Aorta (tissue), 5 donors: ENCODE measurements around the gene RASGRF2. TPM values are rescaled to one million over a fixed set of nuclear protein-coding genes. Genes with fewer than 3 reads are reported as not detected.

Experiments
- ATAC-seq: fragments of 200-7000 bp; cut with Tn5 transposase; one replicate; pipeline ENCODE4 v1.9.1; 2022; ENCODE audit warnings: moderate library complexity; ENCODE audit not compliant: low FRiP score
- DNase-seq, 2 donors: peaks; one replicate each; pipeline ENCODE4 v3.0.0-alpha.2; 2020
- H3K27ac ChIP-seq, 2 donors: one replicate each; pipeline ENCODE4 v1.5.1; 2013; ENCODE audit warnings: low read length in 2 of 2, mild to moderate bottlenecking in 2 of 2, moderate library complexity in 2 of 2, control low read depth in 1 of 2, inconsistent platforms in 1 of 2, low read depth in 1 of 2
- H3K27me3 ChIP-seq, 2 donors: one replicate each; pipeline ENCODE4 v1.6.1; 2013; ENCODE audit warnings: control low read depth in 1 of 2, low read length in 1 of 2, mild to moderate bottlenecking in 1 of 2, moderate library complexity in 1 of 2; ENCODE audit not compliant: insufficient read depth in 2 of 2, control insufficient read depth in 1 of 2
- H3K36me3 ChIP-seq, 2 donors: one replicate each; pipeline ENCODE4 v1.6.1; 2013; ENCODE audit warnings: control low read depth in 1 of 2, low read length in 1 of 2, mild to moderate bottlenecking in 1 of 2; ENCODE audit not compliant: insufficient read depth in 2 of 2, control insufficient read depth in 1 of 2
- H3K4me1 ChIP-seq, 2 donors: one replicate each; pipeline ENCODE4 v1.6.1; 2013; ENCODE audit warnings: low read length in 2 of 2, control low read depth in 1 of 2, mild to moderate bottlenecking in 1 of 2, moderate library complexity in 1 of 2; ENCODE audit not compliant: insufficient read depth in 2 of 2, control insufficient read depth in 1 of 2
- H3K4me3 ChIP-seq, 2 donors: one replicate each; pipeline ENCODE4 v1.5.1; 2013; ENCODE audit warnings: low read length in 2 of 2, control low read depth in 1 of 2, mild to moderate bottlenecking in 1 of 2
- H3K9me3 ChIP-seq: one replicate; pipeline ENCODE4 v1.6.1; 2013; ENCODE audit warnings: mild to moderate bottlenecking, low read length; ENCODE audit not compliant: control insufficient read depth
- WGBS, 2 donors: extraction: QIAGEN DNeasy Blood & Tissue Kit; methylation state at CpG; one replicate each; pipeline ENCODE4 v1.1.7; 2013; 5-methylcytosine and 5-hydroxymethylcytosine counted together
- intact Hi-C, 2 donors: fragments of 100-400 bp; cut with DNase I; formaldehyde crosslinking; loops; one replicate each; pipeline versions ENCODE4 v1.14.2 to v1.15.0; 2022
- polyA plus RNA-seq, 2 donors: library from polyadenylated mRNA; stranded (reverse); fragments of 200-250 nt; gene quantifications; one replicate each; pipeline ENCODE4 v1.2.3, GENCODE V29; 2013
- total RNA-seq, 2 donors: library from RNA; stranded (reverse); fragmentation: NEBNext Ultra II Directional; extraction: Animal tissue kit (Norgen Biotek cat#: 25700); gene quantifications; one replicate each; pipeline ENCODE4 v1.2.1, GENCODE V29; 2021
- donor health status: healthy with polysubstance abuse.
- donor health status: Bipolar disorder and iron deficiency.
- donor health status: DM: no; HTN: no; CAD: no.
- donor health status: DM: no; HTN: no; CAD: no.
- donor health status: DM: yes; HTN: yes; CAD: no.

RASGRF2 gene
- total and polyA plus RNA-seq, 4 donors: 2.3 to 17.4 (median 5.7) TPM

- no peaks in the 10 kb centered on the region for H3K27me3 ChIP-seq
- intact Hi-C loops: no loop called here
- H3K9me3 ChIP-seq: no peaks in the 10 kb centered on the region
- no peak overlapping the region for H3K4me3 ChIP-seq
- no peaks in the 10 kb centered on the region for H3K4me1 ChIP-seq
- H3K36me3 ChIP-seq: no peaks in the 10 kb centered on the region
- 77 to 78% methylated on average over 7 of the region's 7 CpGs for WGBS, 2 donors
- no peak overlapping the region for H3K27ac ChIP-seq
- DNase-seq (no peak), ATAC-seq (no peak)
Measured at GRCh38 chr5:80987078-80987766, 27.1 kb downstream of the RASGRF2 start.

DNA sequence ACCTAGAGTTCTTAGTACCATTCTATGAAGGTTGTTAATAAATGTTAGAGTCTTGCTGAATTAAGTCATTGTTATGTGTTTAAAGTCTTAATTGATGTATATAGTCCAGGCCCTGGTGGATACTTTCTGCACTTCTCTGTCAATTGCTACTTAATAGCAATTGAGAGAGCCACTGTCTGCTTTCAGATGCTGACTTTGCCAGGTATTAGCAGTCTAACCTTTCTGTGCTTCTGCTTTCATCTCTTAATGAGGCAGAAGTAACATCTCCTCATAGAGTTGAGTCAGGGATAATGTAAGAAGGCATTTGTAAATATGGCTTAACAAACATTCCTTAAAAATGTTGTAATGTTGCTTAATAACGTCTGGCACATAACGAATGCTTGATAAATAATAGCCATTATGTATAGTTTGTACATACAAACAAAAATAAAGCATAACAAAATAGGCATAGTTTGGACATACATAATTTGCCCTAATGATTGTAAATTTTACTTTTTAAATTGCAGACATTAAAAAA, 28.3 kb downstream of the RASGRF2 start:
- H3K4me1 ChIP-seq: no peaks in the 10 kb centered on the region
- no peaks in the 10 kb centered on the region for H3K27me3 ChIP-seq
- no peak overlapping the region for H3K27ac ChIP-seq
- no peaks in the 10 kb centered on the region for H3K9me3 ChIP-seq
- intact Hi-C loops: no loop called here
- ATAC-seq (no peak), DNase-seq (no peak)
- no peak overlapping the region for H3K4me3 ChIP-seq
- no peaks in the 10 kb centered on the region for H3K36me3 ChIP-seq
- 81 to 85% methylated on average over 2 of the region's 2 CpGs for WGBS, 2 donors

- Histone ChIP-seq H3K27me3 (no peaks in the 10 kb centered on the region), H3K4me1 (no peaks in the 10 kb centered on the region), H3K27ac (no peak overlapping the region), H3K9me3 (no peaks in the 10 kb centered on the region), H3K36me3 (no peaks in the 10 kb centered on the region), H3K4me3 (no peak overlapping the region)
- 77 to 82% methylated on average over 3 of the region's 3 CpGs for WGBS, 2 donors
- ATAC-seq: no peak
- DNase-seq: no peak
- intact Hi-C loops: no loop called here
Measured at GRCh38 chr5:80989883-80990282, 29.7 kb downstream of the RASGRF2 start.

GRCh38 chr5:80990527-80990926, 30.4 kb downstream of the RASGRF2 start:
- H3K9me3 ChIP-seq: no peaks in the 10 kb centered on the region
- 59 to 73% methylated on average over 2 of the region's 2 CpGs for WGBS, 2 donors

GRCh38 chr5:80990971-80991370, 30.8 kb downstream of the RASGRF2 start:
- no peak overlapping the region for H3K27ac ChIP-seq
- ATAC-seq: no peak
- no peaks in the 10 kb centered on the region for H3K4me1 ChIP-seq
- no peaks in the 10 kb centered on the region for H3K36me3 ChIP-seq
- WGBS, 2 donors: 73 to 93% methylated on average over 1 of the region's 1 CpG
- H3K27me3 ChIP-seq: no peaks in the 10 kb centered on the region
- no peaks in the 10 kb centered on the region for H3K9me3 ChIP-seq
- no peak for DNase-seq
- intact Hi-C loops: no loop called here
- H3K4me3 ChIP-seq: no peak overlapping the region

More at GRCh38 chr5:80990527-80990926, 30.4 kb downstream of the RASGRF2 start:
- Histone ChIP-seq H3K36me3 (no peaks in the 10 kb centered on the region), H3K4me1 (no peaks in the 10 kb centered on the region), H3K27me3 (no peaks in the 10 kb centered on the region), H3K4me3 (no peak overlapping the region), H3K27ac (no peak overlapping the region)
- intact Hi-C loops: no loop called here
- DNase-seq (no peak), ATAC-seq (no peak)

DNA sequence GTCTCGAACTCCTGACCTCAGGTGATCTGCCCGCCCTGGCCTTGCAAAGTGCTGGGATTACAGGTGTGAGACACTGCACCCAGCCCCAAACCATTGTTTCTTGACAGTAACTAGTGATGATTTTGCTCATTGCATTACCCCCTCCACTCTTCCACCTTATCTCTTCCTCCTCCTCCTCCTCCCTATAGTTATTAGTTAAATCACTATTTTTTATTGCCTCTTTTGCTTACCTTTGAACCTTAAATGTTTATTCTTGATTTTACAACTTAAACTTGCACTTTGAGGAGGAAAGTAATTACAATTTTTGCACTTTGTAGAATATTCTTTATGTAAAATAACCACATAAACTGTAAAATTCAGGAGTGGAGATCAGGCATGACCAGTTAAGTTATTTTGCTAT, 35.7 kb downstream of the RASGRF2 start:
- Histone ChIP-seq H3K27me3 (no peaks in the 10 kb centered on the region), H3K4me1 (no peaks in the 10 kb centered on the region), H3K27ac (no peak overlapping the region), H3K36me3 (no peaks in the 10 kb centered on the region), H3K9me3 (no peaks in the 10 kb centered on the region), H3K4me3 (no peak overlapping the region)
- WGBS, 2 donors: 87 to 91% methylated on average over 2 of the region's 2 CpGs
- ATAC-seq (no peak), DNase-seq (no peak)
- intact Hi-C loops: no loop called here

DNA sequence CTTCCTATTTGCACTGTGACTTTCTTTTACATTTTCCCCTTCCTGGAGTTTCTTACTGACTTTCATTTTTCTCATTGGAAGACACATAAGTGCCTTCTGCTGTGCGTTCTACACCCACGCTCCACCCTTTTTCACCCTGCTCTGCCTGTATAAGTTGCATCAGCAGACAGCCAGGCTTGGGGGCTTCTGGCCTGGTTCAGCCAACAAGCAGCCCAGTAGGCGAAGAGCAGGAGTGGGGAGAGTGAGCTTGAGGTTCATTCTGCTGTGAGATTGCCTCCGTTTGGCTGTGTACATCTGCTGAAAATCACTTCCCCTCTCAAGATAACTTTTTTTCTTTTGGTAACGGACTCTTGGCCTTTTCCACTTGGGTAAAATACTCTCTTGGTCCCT, 38.4 kb downstream of the RASGRF2 start:
- ATAC-seq: no peak
- Histone ChIP-seq H3K9me3 (no peaks in the 10 kb centered on the region), H3K4me3 (no peak overlapping the region), H3K36me3 (no peaks in the 10 kb centered on the region), H3K4me1 (no peaks in the 10 kb centered on the region), H3K27me3 (no peaks in the 10 kb centered on the region), H3K27ac (no peak overlapping the region)
- DNase-seq: no peak
- intact Hi-C loops: no loop called here
- 62 to 67% methylated on average over 5 of the region's 5 CpGs for WGBS, 2 donors

DNA sequence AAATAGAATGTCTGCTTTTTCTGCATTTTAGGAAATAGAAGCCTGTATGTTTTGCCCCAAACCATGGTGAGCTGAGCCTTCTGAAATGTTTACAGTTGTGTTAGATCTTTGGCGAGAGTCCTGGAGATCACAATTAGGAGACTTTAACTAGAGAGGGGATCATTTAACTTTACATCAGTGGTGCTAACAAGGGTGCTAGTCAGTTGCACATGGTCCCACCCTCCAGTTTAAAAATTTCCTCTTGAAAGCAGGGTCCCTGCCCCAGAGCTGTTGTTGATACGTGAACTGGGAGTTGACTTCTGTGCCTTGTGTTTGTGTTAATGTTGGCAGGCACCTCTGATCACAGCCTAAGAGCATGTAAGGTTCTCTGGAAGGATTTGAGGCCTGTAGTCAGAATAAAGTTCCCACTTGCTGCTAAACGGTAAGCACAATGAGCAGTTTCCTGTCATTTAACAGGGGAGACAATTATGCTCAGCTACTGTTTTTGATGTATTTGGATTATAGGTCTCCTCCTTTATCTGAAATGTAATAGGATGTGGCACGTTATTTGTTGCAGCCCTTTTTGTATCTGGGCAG, 43.7 kb downstream of the RASGRF2 start:
- intact Hi-C loops: no loop called here
- WGBS, 2 donors: 62 to 70% methylated on average over 4 of the region's 4 CpGs

DNA sequence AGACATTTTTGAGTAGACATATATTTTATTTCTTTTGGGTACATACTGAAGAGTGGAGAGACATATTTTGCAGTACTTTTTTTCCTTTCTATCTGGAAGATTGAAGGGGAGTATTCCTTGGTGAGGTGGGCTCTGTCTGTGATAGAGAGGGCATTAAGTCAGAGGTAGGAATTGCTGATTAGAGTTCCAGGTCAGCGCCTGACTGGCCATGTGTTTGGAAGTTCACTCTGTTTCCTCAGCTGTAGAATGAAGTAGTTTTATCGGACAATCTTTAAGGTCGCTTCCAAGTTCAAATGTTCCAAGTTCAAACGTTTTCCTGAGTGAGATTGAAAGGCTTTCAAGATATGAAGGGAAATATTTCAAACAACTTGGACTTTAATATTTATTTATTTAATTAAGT, 45.5 kb downstream of the RASGRF2 start:
- 53 to 62% methylated on average over 4 of the region's 4 CpGs for WGBS, 2 donors
- H3K4me1 ChIP-seq: no peaks in the 10 kb centered on the region
- ATAC-seq (no peak), DNase-seq (no peak)
- intact Hi-C loops: no loop called here
- no peak overlapping the region for H3K27ac ChIP-seq
- no peaks in the 10 kb centered on the region for H3K27me3 ChIP-seq
- H3K4me3 ChIP-seq: no peak overlapping the region
- H3K9me3 ChIP-seq: no peaks in the 10 kb centered on the region
- H3K36me3 ChIP-seq: no peaks in the 10 kb centered on the region

More for the DNA sequence above, 43.7 kb downstream of the RASGRF2 start:
- Histone ChIP-seq H3K27me3 (no peaks in the 10 kb centered on the region), H3K27ac (no peak overlapping the region), H3K4me1 (no peaks in the 10 kb centered on the region), H3K4me3 (no peak overlapping the region), H3K9me3 (no peaks in the 10 kb centered on the region), H3K36me3 (no peaks in the 10 kb centered on the region)
- ATAC-seq (no peak), DNase-seq (no peak)
